ENCODE results near the gene SDR42E1. TPM values are rescaled to one million over a fixed set of nuclear protein-coding genes. Genes with fewer than 3 reads are reported as not detected.

SDR42E1 gene
- total and polyA plus RNA-seq, 2 of the 4 experiments (the other 2 are of a cell fraction) = 0.44 to 0.72 TPM

DNA sequence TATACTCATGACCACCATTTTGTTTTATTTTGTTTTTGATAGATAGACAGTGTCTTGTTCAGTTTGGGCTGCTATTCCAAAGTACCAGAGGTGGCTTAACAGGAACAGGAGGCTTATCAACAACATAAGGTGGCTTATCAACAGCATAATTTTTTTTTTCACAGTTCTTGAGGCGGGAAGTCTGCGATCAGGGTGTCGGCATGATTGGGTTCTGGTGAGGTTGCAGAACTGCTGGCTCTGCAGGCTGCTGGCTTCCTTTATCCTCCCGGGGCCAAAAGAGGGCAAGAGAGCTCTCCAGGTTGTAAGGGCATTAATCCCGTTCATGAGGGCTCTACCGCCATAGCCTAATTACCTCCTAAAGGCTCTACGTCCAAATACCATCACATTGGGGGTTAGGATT, 11.9 kb upstream of the SDR42E1 start:
- Histone ChIP-seq H3K56ac (ENCODE audit: extremely low read depth, insufficient read depth, low read length) (no peak overlapping the region), H3K4me2 (ENCODE audit: low read depth, low read length) (no peak overlapping the region), H3K27ac (ENCODE audit: insufficient read depth, low read length) (no peak overlapping the region), H3K27me3 (ENCODE audit: control insufficient read depth, insufficient read depth, low read length) (peaks cover 18% of the 10 kb centered on the region), H4K20me1 (ENCODE audit: insufficient read depth, low read length) (no peaks in the 10 kb centered on the region), H3K4ac (ENCODE audit: low read depth, low read length) (no peak overlapping the region), H2BK15ac (ENCODE audit: low read depth, low read length) (no peak overlapping the region), H3K9me1 (ENCODE audit: insufficient read depth, low read length) (no peaks in the 10 kb centered on the region), H2BK120ac (ENCODE audit: low read depth, low read length) (no peak overlapping the region), H3K79me1 (ENCODE audit: low read depth in 1 of 2, low read length in 2 of 2) (no peaks in the 10 kb centered on the region), H2BK20ac (ENCODE audit: low read depth, low read length) (no peak overlapping the region), H3K36me3 (ENCODE audit: control insufficient read depth, insufficient read depth, low read length) (no peaks in the 10 kb centered on the region), H4K8ac (ENCODE audit: low read depth in 2 of 2, low read length in 2 of 2) (no peak overlapping the region), H2AK9ac (replicated peaks; ENCODE audit: low read depth, low read length, poor library complexity) (no peak overlapping the region), H2AFZ (replicated peaks; ENCODE audit: low read length, poor library complexity) (no peak overlapping the region), H3K4me1 (ENCODE audit: control insufficient read depth, insufficient read depth, low read length) (no peaks in the 10 kb centered on the region), H2BK5ac (ENCODE audit: low read depth, low read length, poor library complexity, severe bottlenecking) (no peak overlapping the region), H3K14ac (replicated peaks; ENCODE audit: low read depth, low read length) (no peak overlapping the region), H3K18ac (ENCODE audit: low read depth, low read length) (no peak overlapping the region), H2AK5ac (ENCODE audit: low read depth, low read length) (no peak overlapping the region), H3K4me3 (ENCODE audit: insufficient read depth, low read depth, low read length) (no peak overlapping the region), H3K23ac (ENCODE audit: low read depth, low read length) (no peak overlapping the region), H3K9me3 (ENCODE audit: control insufficient read depth, insufficient read depth, low read length) (no peaks in the 10 kb centered on the region), H4K91ac (ENCODE audit: insufficient read depth, low read depth, low read length) (no peak overlapping the region), H4K5ac (ENCODE audit: low read depth, low read length) (no peak overlapping the region), H3K9ac (ENCODE audit: low read depth, low read length) (no peak overlapping the region)
- TF ChIP-seq, protein P1, sequence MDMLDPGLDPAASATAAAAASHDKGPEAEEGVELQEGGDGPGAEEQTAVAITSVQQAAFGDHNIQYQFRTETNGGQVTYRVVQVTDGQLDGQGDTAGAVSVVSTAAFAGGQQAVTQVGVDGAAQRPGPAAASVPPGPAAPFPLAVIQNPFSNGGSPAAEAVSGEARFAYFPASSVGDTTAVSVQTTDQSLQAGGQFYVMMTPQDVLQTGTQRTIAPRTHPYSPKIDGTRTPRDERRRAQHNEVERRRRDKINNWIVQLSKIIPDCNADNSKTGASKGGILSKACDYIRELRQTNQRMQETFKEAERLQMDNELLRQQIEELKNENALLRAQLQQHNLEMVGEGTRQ (IDR thresholded peaks at IDR 0.05; ENCODE audit: low read depth, low read length) = no peak
- TF ChIP-seq, protein P2, sequence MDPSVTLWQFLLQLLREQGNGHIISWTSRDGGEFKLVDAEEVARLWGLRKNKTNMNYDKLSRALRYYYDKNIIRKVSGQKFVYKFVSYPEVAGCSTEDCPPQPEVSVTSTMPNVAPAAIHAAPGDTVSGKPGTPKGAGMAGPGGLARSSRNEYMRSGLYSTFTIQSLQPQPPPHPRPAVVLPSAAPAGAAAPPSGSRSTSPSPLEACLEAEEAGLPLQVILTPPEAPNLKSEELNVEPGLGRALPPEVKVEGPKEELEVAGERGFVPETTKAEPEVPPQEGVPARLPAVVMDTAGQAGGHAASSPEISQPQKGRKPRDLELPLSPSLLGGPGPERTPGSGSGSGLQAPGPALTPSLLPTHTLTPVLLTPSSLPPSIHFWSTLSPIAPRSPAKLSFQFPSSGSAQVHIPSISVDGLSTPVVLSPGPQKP (IDR thresholded peaks at IDR 0.05; ENCODE audit: borderline replicate concordance, low read depth, low read length) = no peak
- TF ChIP-seq CEBPB (IDR thresholded peaks at IDR 0.05; ENCODE audit: low read depth, low read length) (no peak), MAFK (IDR thresholded peaks at IDR 0.05; ENCODE audit: low read depth, low read length) (no peak), BHLHE40 (IDR thresholded peaks at IDR 0.05; ENCODE audit: low read depth, low read length) (no peak), NFE2L2 (IDR thresholded peaks at IDR 0.05; ENCODE audit: low read depth, low read length) (no peak), RAD21 (IDR thresholded peaks at IDR 0.05; ENCODE audit: low read length) (no peak), RCOR1 (IDR thresholded peaks at IDR 0.05; ENCODE audit: insufficient replicate concordance, low read length) (no peak), RFX5 (IDR thresholded peaks at IDR 0.05; ENCODE audit: low read depth, low read length) (no peak), SMC3 (IDR thresholded peaks at IDR 0.05; ENCODE audit: low read depth, low read length) (no peak), POLR2A (IDR thresholded peaks at IDR 0.05; ENCODE audit: low read depth, low read length) (no peak), MAZ (IDR thresholded peaks at IDR 0.05; ENCODE audit: borderline replicate concordance, low read depth, low read length) (no peak), MXI1 (IDR thresholded peaks at IDR 0.05; ENCODE audit: borderline replicate concordance, low read depth, low read length) (no peak), FOS (IDR thresholded peaks at IDR 0.05; ENCODE audit: low read depth, low read length) (no peak), CHD1 (IDR thresholded peaks at IDR 0.05; ENCODE audit: low read depth, low read length) (no peak)
- TF ChIP-seq, protein P3, sequence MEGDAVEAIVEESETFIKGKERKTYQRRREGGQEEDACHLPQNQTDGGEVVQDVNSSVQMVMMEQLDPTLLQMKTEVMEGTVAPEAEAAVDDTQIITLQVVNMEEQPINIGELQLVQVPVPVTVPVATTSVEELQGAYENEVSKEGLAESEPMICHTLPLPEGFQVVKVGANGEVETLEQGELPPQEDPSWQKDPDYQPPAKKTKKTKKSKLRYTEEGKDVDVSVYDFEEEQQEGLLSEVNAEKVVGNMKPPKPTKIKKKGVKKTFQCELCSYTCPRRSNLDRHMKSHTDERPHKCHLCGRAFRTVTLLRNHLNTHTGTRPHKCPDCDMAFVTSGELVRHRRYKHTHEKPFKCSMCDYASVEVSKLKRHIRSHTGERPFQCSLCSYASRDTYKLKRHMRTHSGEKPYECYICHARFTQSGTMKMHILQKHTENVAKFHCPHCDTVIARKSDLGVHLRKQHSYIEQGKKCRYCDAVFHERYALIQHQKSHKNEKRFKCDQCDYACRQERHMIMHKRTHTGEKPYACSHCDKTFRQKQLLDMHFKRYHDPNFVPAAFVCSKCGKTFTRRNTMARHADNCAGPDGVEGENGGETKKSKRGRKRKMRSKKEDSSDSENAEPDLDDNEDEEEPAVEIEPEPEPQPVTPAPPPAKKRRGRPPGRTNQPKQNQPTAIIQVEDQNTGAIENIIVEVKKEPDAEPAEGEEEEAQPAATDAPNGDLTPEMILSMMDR (conservative IDR thresholded peaks at IDR 0.05; ENCODE audit: low read depth, low read length) = no peak
- ATAC-seq (ENCODE audit: low read depth) (no peak), DNase-seq (no peak)
- POLR2A ChIA-PET (ENCODE audit: unreplicated experiment) = no interaction called here
- intact Hi-C loops (cut with micrococcal nuclease) (no loop called here), dilution Hi-C loops (cut with HindIII; ENCODE audit: low sequenced_read_pairs, unreplicated experiment) (no loop called here), in situ Hi-C loops (cut with MboI; ENCODE audit: low sequenced_read_pairs) (no loop called here)
- BruUV-seq (replicated peaks) = no TSS peak
- CTCF ChIA-PET = interaction anchor here (1.1 to 1.3 kb wide), 2 partner anchors 9 to 207 kb away, joined by 3 to 4 read pairs; no protein-coding TSS in a partner anchor
- no CpG with 5 or more reads among the region's 7 CpGs for WGBS, 2 experiments (ENCODE audit: extremely low coverage in 2 of 2, insufficient read length in 1 of 2)
